Measurements from ENCODE around the gene UCHL3. TPM values are rescaled to one million over a fixed set of nuclear protein-coding genes. Genes with fewer than 3 reads are reported as not detected.

Gene UCHL3
- total and polyA plus RNA-seq, 2 of the 4 experiments (the other 2 are of a cell fraction) = 63.8 to 68.3 TPM

- Histone ChIP-seq H2AK5ac (ENCODE audit: low read depth, low read length) (no peak overlapping the region), H2AFZ (replicated peaks; ENCODE audit: low read length, poor library complexity) (no peak overlapping the region), H3K27me3 (ENCODE audit: control insufficient read depth, insufficient read depth, low read length) (no peaks in the 10 kb centered on the region), H2BK120ac (ENCODE audit: low read depth, low read length) (no peak overlapping the region), H3K9ac (ENCODE audit: low read depth, low read length) (no peak overlapping the region), H3K18ac (ENCODE audit: low read depth, low read length) (no peak overlapping the region), H3K4me1 (ENCODE audit: control insufficient read depth, insufficient read depth, low read length) (peaks cover 21% of the 10 kb centered on the region), H3K9me1 (ENCODE audit: insufficient read depth, low read length) (peaks cover 32% of the 10 kb centered on the region), H3K4ac (ENCODE audit: low read depth, low read length) (no peak overlapping the region), H3K23ac (ENCODE audit: low read depth, low read length) (no peak overlapping the region), H2BK15ac (ENCODE audit: low read depth, low read length) (no peak overlapping the region), H3K14ac (replicated peaks; ENCODE audit: low read depth, low read length) (no peak overlapping the region), H3K56ac (ENCODE audit: extremely low read depth, insufficient read depth, low read length) (no peak overlapping the region), H3K27ac (ENCODE audit: insufficient read depth, low read length) (no peak overlapping the region), H4K20me1 (ENCODE audit: insufficient read depth, low read length) (peaks cover 94% of the 10 kb centered on the region), H2BK20ac (ENCODE audit: low read depth, low read length) (no peak overlapping the region), H4K91ac (ENCODE audit: insufficient read depth, low read depth, low read length) (no peak overlapping the region), H3K36me3 (ENCODE audit: control insufficient read depth, insufficient read depth, low read length) (peaks cover 9% of the 10 kb centered on the region), H3K79me1 (ENCODE audit: low read depth in 1 of 2, low read length in 2 of 2) (peaks cover 5 to 67% of the 10 kb centered on the region in 2 experiments), H3K4me3 (ENCODE audit: insufficient read depth, low read depth, low read length) (no peak overlapping the region), H3K9me3 (ENCODE audit: control insufficient read depth, insufficient read depth, low read length) (no peaks in the 10 kb centered on the region), H3K4me2 (ENCODE audit: low read depth, low read length) (no peak overlapping the region), H2AK9ac (replicated peaks; ENCODE audit: low read depth, low read length, poor library complexity) (no peak overlapping the region), H4K8ac (ENCODE audit: low read depth in 2 of 2, low read length in 2 of 2) (no peak overlapping the region), H4K5ac (ENCODE audit: low read depth, low read length) (no peak overlapping the region), H2BK5ac (ENCODE audit: low read depth, low read length, poor library complexity, severe bottlenecking) (no peak overlapping the region)
- intact Hi-C loops (cut with micrococcal nuclease) (no loop called here), dilution Hi-C loops (cut with HindIII; ENCODE audit: low sequenced_read_pairs, unreplicated experiment) (no loop called here), in situ Hi-C loops (cut with MboI; ENCODE audit: low sequenced_read_pairs) (no loop called here)
- POLR2A ChIA-PET (ENCODE audit: unreplicated experiment) = no interaction called here
- TF ChIP-seq CEBPB (IDR thresholded peaks at IDR 0.05; ENCODE audit: low read depth, low read length) = no peak
- TF ChIP-seq RFX5 (IDR thresholded peaks at IDR 0.05; ENCODE audit: low read depth, low read length) = no peak
- no peak for TF ChIP-seq POLR2A (IDR thresholded peaks at IDR 0.05; ENCODE audit: low read depth, low read length)
- TF ChIP-seq BHLHE40 (IDR thresholded peaks at IDR 0.05; ENCODE audit: low read depth, low read length) = no peak
- no peak for TF ChIP-seq NFE2L2 (IDR thresholded peaks at IDR 0.05; ENCODE audit: low read depth, low read length)
- TF ChIP-seq, protein P1, sequence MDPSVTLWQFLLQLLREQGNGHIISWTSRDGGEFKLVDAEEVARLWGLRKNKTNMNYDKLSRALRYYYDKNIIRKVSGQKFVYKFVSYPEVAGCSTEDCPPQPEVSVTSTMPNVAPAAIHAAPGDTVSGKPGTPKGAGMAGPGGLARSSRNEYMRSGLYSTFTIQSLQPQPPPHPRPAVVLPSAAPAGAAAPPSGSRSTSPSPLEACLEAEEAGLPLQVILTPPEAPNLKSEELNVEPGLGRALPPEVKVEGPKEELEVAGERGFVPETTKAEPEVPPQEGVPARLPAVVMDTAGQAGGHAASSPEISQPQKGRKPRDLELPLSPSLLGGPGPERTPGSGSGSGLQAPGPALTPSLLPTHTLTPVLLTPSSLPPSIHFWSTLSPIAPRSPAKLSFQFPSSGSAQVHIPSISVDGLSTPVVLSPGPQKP (IDR thresholded peaks at IDR 0.05; ENCODE audit: borderline replicate concordance, low read depth, low read length) = no peak
- no peak for TF ChIP-seq MAZ (IDR thresholded peaks at IDR 0.05; ENCODE audit: borderline replicate concordance, low read depth, low read length)
- TF ChIP-seq, protein P2, sequence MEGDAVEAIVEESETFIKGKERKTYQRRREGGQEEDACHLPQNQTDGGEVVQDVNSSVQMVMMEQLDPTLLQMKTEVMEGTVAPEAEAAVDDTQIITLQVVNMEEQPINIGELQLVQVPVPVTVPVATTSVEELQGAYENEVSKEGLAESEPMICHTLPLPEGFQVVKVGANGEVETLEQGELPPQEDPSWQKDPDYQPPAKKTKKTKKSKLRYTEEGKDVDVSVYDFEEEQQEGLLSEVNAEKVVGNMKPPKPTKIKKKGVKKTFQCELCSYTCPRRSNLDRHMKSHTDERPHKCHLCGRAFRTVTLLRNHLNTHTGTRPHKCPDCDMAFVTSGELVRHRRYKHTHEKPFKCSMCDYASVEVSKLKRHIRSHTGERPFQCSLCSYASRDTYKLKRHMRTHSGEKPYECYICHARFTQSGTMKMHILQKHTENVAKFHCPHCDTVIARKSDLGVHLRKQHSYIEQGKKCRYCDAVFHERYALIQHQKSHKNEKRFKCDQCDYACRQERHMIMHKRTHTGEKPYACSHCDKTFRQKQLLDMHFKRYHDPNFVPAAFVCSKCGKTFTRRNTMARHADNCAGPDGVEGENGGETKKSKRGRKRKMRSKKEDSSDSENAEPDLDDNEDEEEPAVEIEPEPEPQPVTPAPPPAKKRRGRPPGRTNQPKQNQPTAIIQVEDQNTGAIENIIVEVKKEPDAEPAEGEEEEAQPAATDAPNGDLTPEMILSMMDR (conservative IDR thresholded peaks at IDR 0.05; ENCODE audit: low read depth, low read length) = no peak
- WGBS, 2 experiments (ENCODE audit: extremely low coverage in 2 of 2, insufficient read length in 1 of 2) = no CpG with 5 or more reads among the region's 3 CpGs
- CTCF ChIA-PET = no interaction called here
- BruUV-seq (replicated peaks) = no TSS peak
- peak; percentile 49 for ATAC-seq (ENCODE audit: low read depth)
- DNase-seq = peak; percentile 42
These were observed 95.5 kb downstream of the UCHL3 start for GRCh38 chr13:75645141-75645540.
